ENCODE results near the gene LYPD5. TPM values are rescaled to one million over a fixed set of nuclear protein-coding genes. Genes with fewer than 3 reads are reported as not detected.

The LYPD5 gene
- total RNA-seq, 4 donors from 2014 or later: 0.51 to 1.9 (median 0.88) TPM

DNA sequence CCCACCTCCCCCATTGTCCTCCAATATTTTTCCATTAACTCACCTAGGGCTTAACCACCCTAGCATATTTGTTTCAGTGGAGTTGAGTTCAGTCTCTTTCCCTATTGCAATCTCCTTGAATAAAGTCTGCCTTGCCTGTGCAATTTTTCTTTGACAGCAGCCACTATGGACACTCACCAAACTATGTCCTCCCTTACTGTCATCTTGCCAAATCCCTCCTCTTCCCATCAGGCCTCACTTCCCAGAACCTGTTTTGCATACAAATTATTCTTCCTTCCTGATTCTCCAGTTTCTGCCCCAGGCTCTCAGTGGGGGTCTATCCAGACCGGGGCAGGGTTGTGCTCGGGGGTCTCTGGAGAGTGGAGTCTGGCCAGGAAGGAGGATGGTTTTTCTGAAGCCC, 2.2 kb upstream of the LYPD5 start:
- intact Hi-C loops (cut with DNase I; ENCODE audit: low total_unique reads): no loop called here
- Histone ChIP-seq H3K27ac (no peak overlapping the region), H3K4me3 (no peak overlapping the region)

DNA sequence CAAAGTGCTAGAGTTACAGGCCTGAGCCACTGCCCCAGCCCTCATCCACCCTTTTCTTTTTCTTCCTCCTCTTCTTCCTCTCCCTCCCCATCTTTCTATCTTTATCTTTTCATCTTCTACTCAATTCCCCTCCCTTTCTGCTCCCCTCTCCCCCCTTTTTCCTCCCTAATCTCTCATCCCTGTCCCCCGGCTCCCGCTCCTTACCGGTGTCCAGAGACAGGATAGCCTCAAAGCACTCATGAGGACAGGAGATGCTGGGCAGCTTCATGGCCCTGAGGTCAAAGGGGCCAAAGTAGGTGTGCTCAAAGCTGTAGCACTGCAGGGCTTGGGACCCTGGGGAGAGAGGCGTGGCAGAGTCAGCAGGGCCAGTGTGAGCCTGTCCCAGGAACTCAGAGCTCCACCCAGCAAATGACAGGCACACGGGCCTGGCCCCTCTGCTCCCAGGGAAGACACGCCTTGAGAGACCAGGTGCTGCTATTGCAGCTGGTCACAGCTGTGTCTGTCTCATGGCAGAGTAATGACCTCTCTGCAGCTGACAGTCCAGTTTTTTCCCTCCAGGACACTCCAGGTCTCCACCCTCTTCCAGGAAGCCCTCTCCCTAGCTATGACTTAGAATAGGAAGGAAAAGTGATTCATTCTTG, 2.6 kb downstream of the LYPD5 start:
- Histone ChIP-seq H3K27ac (no peak overlapping the region), H3K27me3 (no peaks in the 10 kb centered on the region), H3K9me3 (no peaks in the 10 kb centered on the region), H3K36me3 (no peaks in the 10 kb centered on the region), H3K4me1 (peaks cover 0 to 5% of the 10 kb centered on the region in 2 donors), H3K4me3 (no peak overlapping the region)
- no peak for TF ChIP-seq POLR2A (IDR thresholded peaks at IDR 0.05)
- TF ChIP-seq, protein P1, sequence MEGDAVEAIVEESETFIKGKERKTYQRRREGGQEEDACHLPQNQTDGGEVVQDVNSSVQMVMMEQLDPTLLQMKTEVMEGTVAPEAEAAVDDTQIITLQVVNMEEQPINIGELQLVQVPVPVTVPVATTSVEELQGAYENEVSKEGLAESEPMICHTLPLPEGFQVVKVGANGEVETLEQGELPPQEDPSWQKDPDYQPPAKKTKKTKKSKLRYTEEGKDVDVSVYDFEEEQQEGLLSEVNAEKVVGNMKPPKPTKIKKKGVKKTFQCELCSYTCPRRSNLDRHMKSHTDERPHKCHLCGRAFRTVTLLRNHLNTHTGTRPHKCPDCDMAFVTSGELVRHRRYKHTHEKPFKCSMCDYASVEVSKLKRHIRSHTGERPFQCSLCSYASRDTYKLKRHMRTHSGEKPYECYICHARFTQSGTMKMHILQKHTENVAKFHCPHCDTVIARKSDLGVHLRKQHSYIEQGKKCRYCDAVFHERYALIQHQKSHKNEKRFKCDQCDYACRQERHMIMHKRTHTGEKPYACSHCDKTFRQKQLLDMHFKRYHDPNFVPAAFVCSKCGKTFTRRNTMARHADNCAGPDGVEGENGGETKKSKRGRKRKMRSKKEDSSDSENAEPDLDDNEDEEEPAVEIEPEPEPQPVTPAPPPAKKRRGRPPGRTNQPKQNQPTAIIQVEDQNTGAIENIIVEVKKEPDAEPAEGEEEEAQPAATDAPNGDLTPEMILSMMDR (IDR thresholded peaks at IDR 0.05): no peak
- no peak for DNase-seq
- intact Hi-C loops (cut with DNase I; ENCODE audit: low total_unique reads): no loop called here

More for the DNA sequence above, 2.2 kb upstream of the LYPD5 start:
- no peaks in the 10 kb centered on the region for H3K9me3 ChIP-seq
- no peak for TF ChIP-seq POLR2A (IDR thresholded peaks at IDR 0.05)
- TF ChIP-seq, protein P1 (IDR thresholded peaks at IDR 0.05): no peak
- no peak for DNase-seq
- H3K4me1 ChIP-seq: no peaks in the 10 kb centered on the region
- no peaks in the 10 kb centered on the region for H3K27me3 ChIP-seq
- H3K36me3 ChIP-seq: no peaks in the 10 kb centered on the region

DNA sequence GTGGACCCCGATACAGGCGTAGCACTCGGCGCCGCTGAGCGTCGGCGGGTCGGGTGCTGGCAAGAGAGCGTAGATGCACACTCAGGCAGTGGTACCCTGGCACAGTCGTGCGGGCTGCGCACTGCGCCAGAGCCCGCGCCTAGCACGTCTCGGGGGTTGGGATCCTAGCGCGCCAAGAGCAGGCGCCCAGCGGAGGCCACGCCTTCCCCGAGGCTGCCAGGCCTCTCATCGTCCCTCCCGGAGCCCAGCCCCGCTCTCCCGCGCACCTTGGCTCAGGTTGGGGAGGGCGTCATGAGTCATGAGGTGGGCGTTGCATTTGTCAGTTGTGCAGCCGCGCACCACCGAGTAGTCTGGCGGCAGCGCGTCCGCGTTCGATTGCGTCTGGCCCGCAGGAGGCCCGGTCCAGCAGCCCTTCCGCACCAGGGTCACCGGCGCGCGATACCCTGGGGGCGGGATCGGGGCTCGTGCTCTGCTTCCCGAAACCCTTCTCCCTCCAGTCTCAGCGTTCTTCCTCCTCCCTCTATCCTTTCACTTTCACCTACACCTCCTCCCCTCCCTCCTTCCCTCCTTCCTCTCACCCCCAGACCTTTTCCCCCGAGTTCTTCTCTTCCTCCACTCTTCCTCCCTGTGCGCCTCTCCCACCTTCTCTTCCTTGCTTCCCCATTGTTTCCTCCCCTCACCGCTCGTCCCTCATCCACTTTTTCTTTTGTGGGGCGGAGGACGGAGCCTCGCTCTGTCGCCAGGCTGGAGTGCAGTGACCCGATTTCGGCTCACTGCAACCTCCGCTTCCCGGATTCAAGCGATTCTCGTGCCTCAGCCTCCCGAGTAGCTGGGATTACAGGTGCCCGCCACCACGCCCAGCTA, 3.5 kb downstream of the LYPD5 start:
- no peaks in the 10 kb centered on the region for H3K9me3 ChIP-seq
- no peak for TF ChIP-seq POLR2A (IDR thresholded peaks at IDR 0.05)
- TF ChIP-seq, protein P1 (IDR thresholded peaks at IDR 0.05): no peak
- no peaks in the 10 kb centered on the region for H3K36me3 ChIP-seq
- H3K4me3 ChIP-seq: peak overlapping the region; percentile 12 to 18
- no peak for DNase-seq
- H3K27me3 ChIP-seq: no peaks in the 10 kb centered on the region
- H3K27ac ChIP-seq: no peak overlapping the region
- intact Hi-C loops (cut with DNase I; ENCODE audit: low total_unique reads): no loop called here
- H3K4me1 ChIP-seq: peaks cover 0 to 5% of the 10 kb centered on the region in 2 donors

DNA sequence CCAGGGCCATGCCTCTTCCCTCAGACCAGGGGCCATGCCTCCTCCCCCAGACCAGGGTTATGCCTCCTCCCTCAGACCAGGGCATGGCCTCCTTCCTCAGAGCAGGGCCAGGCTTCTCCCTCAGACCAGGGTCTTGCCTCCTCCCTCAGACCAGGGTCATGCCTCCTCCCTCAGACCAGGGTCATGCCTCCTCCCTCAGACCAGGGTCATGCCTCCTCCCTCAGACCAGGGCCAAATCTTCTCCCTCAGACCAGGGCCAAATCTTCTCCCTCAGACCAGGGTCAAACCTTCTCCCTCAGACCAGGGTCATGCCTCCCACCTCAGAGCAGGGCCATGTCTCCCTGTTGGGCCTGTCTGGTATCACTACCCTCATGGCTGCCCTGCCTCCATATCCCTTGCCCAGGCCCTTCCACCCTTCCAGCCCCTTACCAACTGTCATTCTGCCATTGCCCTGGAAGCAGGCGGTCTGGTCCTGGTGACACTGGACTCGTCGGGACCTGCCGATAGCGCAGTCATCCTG, 4.2 kb downstream of the LYPD5 start:
- Histone ChIP-seq H3K27ac (no peak overlapping the region), H3K4me1 (peaks cover 0 to 5% of the 10 kb centered on the region in 2 donors), H3K27me3 (no peaks in the 10 kb centered on the region), H3K9me3 (no peaks in the 10 kb centered on the region), H3K36me3 (no peaks in the 10 kb centered on the region), H3K4me3 (peak overlapping the region in 1 of 2 donors; percentile 12)
- DNase-seq: no peak
- TF ChIP-seq, protein P1 (IDR thresholded peaks at IDR 0.05): no peak
- no peak for TF ChIP-seq POLR2A (IDR thresholded peaks at IDR 0.05)
- intact Hi-C loops (cut with DNase I; ENCODE audit: low total_unique reads): no loop called here

GRCh38 chr19:43797556-43797955, 4.7 kb downstream of the LYPD5 start:
- Histone ChIP-seq H3K27me3 (no peaks in the 10 kb centered on the region), H3K9me3 (no peaks in the 10 kb centered on the region), H3K27ac (no peak overlapping the region), H3K36me3 (no peaks in the 10 kb centered on the region), H3K4me1 (peaks cover 0 to 5% of the 10 kb centered on the region in 2 donors), H3K4me3 (no peak overlapping the region)
- no peak for DNase-seq
- intact Hi-C loops (cut with DNase I; ENCODE audit: low total_unique reads): no loop called here
- TF ChIP-seq, protein P1 (IDR thresholded peaks at IDR 0.05): no peak
- no peak for TF ChIP-seq POLR2A (IDR thresholded peaks at IDR 0.05)
